OCI-M2 (cell line): ENCODE results near the gene PYGO1.
A peak's percentile ranks its signal among the peaks of the same experiment; 100 is the strongest.
"Not testable (repeated sequence)": the region's sequence is repeated elsewhere in the genome, so short reads cannot be mapped to it uniquely, and the experiment has no call there.

ENCODE experiments used
- DNase-seq: peaks from one replicate; lab custom pipeline; 2025; ENCODE audit not compliant: unreplicated experiment; lab: John Stamatoyannopoulos, UW

The PYGO1 gene

GRCh38 chr15:55513152-55513551, 75.0 kb downstream of the PYGO1 start:
- no peak for DNase-seq

- DNase-seq: no peak
Measured at GRCh38 chr15:55507567-55507966, 80.6 kb downstream of the PYGO1 start.

- DNase-seq: not testable (repeated sequence)
Measured at GRCh38 chr15:55505407-55505806, 82.7 kb downstream of the PYGO1 start.

- DNase-seq: no peak
Measured at GRCh38 chr15:55499151-55499550, 89.0 kb downstream of the PYGO1 start.

- DNase-seq: peak; percentile 47
Measured at GRCh38 chr15:55498109-55498938, 89.8 kb downstream of the PYGO1 start.

- DNase-seq: no peak
Measured at GRCh38 chr15:55496716-55497115, 91.4 kb downstream of the PYGO1 start.

GRCh38 chr15:55494931-55495330, 93.2 kb downstream of the PYGO1 start:
- DNase-seq: no peak

- not testable (repeated sequence) for DNase-seq
Measured at GRCh38 chr15:55488952-55489600, 99.1 kb downstream of the PYGO1 start.
